Amniotic stem cell (primary cell): ENCODE data around the gene CREB3L1.

Experiments used
- DNase-seq: peaks from one replicate; lab custom pipeline; 2025; lab: John Stamatoyannopoulos, UW

The CREB3L1 gene

GRCh38 chr11:46345131-46345597 is 67.7 kb downstream of the CREB3L1 start:
- no peak for DNase-seq

- no peak for DNase-seq
Measured at GRCh38 chr11:46345881-46346484, 68.5 kb downstream of the CREB3L1 start.

- peak; percentile 41 for DNase-seq
Measured at GRCh38 chr11:46346886-46347636, 69.6 kb downstream of the CREB3L1 start, which contains the start of gene DGKZ. Gene DGKZ (plus strand): TSS chr11:46347463. CDS start chr11:46347660, 197 bp downstream.

DNA sequence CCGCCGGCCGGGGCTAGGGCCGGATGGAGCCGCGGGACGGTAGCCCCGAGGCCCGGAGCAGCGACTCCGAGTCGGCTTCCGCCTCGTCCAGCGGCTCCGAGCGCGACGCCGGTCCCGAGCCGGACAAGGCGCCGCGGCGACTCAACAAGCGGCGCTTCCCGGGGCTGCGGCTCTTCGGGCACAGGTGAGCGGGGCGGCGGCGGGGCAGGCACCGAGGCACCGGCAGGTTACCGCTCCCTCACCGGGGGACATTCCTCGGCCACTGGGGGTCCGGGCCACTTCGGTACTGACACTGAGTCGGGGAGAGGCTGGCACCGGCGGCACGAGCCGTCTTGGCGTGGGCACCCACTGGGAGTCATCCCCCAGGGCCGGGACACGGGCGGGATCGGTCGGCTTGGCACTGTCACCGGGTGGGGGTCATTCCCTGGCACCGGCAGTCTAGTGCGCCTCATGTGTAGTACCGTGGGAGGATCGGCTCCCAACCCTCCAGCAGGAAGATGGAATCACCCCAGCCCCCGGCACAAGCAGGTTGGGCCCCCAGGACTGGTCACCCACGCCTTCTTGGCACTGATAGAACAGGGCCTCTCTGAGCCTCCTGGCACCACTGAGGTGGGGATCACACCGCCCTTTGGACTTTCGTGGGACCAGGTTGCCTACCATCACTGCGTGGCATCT is 70.3 kb downstream of the CREB3L1 start:
- DNase-seq: no peak

GRCh38 chr11:46348566-46349401 is 71.3 kb downstream of the CREB3L1 start:
- DNase-seq: no peak

DNA sequence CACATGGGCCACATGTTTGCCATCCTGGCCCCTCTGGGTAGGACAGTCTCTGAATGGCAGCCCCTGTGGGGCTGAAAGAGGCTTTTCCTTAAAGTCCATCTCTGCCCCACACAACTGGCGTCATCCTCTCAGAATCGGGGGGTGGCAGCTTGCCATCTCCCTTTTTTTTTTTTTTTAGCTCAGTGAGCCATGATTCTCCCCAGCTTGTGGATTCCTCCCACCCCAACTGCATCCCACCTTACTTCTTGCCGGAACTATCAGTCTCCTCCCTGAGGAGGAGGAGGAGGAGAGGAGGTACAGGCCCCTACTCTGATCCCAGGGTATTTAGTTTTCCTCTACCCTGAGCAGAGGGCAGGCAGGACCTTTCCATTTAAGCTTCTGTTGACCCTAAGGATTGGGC is 73.2 kb downstream of the CREB3L1 start:
- no peak for DNase-seq

- DNase-seq: no peak
Measured at GRCh38 chr11:46351148-46351547, 73.7 kb downstream of the CREB3L1 start.

DNA sequence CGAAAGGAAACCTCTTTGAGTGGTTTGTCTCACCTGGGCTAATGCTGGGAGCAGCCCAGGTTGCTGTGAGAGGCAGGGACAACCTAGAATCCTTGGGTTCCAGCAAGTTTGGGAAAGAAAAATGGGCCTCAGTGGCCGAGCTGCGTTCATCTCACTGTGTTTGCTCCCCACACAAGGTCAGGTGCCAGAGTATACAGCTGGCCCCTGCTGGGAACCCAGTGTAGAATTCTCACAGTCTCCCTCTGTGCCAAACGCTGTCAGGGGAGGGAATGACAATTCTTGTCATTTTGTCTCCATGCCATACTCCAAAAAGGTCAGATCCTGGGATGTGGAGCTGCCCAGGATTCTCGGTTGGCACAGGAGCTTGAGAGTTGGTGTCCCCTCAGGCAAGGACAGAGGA is 74.1 kb downstream of the CREB3L1 start:
- DNase-seq: no peak

DNA sequence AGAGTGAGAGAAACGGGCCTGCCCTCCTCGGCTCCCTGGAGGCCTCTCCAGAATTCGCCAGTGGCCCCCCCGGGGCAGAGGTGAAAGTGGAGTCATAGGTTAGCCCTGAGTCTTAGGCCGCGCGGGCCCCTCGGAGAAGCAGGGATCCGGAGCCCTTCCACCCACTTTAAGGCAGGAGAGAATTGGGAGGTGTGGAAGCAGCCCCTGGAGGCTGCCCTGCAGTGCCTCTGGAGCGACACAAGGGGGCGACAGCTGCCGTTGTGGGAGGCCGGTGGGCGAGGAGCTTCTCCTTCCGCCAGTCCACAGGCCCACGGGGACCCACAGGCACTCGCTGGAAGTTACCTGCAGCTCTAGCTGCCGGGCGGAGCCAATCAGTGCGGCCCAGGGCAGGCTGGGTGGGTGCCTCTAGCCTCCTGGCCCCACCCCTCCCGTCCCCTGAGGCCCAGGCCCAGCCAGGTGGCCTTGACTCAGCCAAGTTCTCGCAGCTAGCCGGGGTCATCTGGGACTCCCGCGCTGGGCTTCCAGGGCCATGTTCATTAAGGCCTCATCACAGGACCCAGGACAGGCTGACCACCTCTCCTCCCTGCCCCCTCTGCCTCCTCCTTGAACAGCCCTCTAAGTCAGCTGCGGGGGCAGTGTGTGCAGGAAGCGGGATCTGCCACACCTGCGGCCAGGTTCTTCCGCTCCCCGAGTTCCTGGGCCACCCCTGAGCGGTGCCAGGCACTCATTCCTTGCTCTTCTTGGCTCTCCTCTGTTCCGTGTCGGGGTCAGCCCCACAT is 74.8 kb downstream of the CREB3L1 start:
- DNase-seq: no peak

DNA sequence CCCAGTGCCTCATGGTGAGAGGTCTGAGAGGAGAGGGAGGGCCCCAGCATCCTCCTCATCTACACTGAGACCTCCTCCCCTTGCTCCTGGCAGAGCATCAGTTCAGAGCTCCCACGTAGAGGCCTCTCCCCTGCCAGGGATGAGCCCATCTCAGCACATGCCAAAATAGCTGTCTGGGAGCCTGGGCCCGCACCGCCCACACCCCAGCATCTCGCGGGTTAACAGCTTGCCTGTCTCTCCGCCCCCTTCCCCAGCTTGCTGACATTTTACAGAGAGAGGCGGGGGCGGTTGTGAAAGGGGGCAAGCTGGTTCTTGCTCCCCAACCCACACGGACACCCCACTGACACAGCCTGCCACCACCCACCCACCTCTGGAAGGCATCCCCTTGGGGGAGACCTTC is 76.2 kb downstream of the CREB3L1 start:
- no peak for DNase-seq

DNA sequence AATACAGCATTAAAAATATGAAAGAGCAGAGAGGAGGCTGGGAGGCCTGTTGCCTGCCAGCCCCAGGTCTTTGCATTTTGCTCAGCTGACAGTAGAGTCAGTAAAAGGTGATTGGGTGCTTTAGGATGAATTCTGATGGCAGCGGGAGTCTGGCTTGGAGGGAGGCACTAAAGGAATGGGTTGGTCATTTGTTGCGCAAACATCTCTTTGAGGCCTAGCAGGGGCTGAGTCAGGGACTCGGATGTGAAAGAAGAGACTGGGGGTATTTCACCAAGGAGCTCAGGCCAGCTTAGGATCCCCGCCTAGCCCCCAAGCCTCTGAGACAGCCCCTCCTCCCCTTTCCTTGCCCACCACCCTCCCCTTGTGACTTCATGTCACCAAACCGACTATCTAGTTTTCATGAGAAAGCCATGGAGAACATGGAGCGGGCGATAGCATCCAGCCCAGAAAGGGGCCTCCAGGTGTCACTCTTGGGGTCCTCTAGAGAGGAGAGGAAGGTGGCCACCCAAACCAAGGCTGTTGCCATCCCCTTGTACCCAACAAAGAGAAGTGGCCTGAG is 79.5 kb downstream of the CREB3L1 start:
- DNase-seq: no peak

GRCh38 chr11:46357483-46357936 is 80.0 kb downstream of the CREB3L1 start:
- DNase-seq: no peak

DNA sequence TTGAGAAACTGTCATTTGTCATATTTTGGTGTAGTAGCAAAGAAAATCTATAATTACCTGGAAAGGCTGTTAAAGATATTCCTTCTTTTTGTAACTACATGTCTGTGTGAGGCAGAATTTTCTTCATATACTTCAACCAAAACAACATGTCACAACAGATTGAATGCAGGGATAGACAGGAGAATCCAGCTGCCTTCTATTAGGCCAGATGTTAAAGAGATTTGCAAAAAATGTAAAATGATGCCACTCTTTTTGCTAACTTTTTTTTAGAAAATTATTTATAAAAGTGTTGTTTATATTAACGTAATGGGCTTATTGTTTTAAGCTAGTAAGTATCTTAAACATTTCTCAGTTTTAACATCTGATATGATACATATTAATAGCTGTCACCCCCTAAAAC is 82.5 kb downstream of the CREB3L1 start:
- DNase-seq: no peak

GRCh38 chr11:46360878-46361277 is 83.4 kb downstream of the CREB3L1 start:
- no peak for DNase-seq

- DNase-seq: no peak
Measured at GRCh38 chr11:46361283-46362155, 84.1 kb downstream of the CREB3L1 start.

GRCh38 chr11:46362156-46363030 is 84.9 kb downstream of the CREB3L1 start:
- DNase-seq: no peak

- DNase-seq: no peak
Measured at GRCh38 chr11:46363031-46363407, 85.6 kb downstream of the CREB3L1 start.

DNA sequence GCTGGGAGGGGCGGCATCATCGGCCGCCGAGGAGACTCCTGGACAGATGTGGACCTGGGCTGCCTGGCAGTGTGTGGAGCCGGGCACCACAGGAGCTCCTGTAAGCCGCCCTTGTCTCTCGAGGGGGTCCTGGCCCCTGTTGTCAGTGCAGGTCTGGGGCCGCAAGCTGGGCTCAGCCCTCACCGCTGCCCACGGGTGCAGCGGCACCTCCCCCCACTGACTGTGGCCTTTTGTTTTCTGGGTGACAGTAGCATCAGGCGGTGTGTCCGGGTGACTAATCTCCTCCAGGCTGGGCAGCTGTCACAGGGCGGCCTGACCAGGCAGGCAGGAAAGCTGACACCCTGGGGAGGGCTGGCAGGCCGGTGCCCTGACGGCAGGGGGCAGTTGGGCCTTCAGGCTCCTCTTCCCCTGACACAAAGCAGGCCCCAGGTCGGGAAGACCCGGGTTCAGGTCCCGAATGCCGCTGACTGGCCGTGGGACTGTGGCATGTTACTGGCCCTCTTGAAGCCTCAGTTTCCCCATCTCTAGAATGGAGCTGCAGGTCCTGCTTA is 86.1 kb downstream of the CREB3L1 start:
- no peak for DNase-seq

DNA sequence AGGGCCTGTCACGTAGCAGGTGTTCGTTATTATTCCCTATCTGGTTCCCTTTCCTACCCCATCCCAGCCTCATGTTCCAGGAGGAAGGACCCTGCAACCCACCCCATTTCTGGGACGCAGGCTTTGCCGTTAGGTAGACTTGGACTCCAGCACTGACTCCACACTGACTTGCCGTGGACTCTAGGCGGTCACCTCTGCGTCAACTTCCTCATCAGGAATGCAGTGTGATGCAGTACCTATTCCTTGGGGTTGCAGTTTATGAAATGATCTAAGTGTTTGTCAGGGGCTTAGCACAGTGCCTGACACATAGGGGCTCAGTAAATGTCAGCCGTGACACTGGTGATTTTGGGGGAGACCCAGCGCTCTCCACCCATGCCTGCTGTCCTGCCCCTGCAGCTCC is 86.6 kb downstream of the CREB3L1 start:
- no peak for DNase-seq
